NCI-H128 (cell line): ENCODE data around the gene ARL6IP4.
"Not testable (repeated sequence)": the region's sequence is repeated elsewhere in the genome, so short reads cannot be mapped to it uniquely, and the experiment has no call there.

Source experiments
- DNase-seq: peaks from one replicate; lab custom pipeline; 2025; ENCODE audit not compliant: unreplicated experiment; lab: John Stamatoyannopoulos, UW

Gene ARL6IP4

DNA sequence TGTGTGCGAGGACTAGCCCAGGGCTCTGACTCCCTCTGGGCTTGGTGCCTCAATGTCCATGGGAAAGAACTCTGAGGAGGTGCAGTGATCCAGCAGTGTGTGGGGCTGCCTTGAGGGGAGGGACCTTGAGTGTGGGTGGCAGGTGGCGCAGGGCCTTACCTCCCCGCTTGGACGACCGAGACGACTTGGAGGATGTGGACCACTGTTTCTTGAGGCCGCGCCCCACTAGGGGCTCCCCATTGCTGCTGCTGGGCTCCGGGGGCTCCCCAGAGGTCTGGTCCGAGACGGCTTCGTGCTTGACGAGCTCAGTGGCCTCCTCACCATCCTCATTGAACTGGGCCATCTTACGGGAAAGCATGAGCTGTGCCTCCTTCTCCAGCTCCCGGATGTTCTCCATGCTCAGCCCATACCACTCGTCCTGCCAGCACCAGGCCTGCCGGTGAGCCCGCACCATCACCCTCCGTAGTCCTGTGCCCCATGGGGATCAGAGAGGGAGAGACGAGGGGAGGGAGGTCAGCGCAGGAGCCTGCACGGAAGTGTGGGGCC, 24.7 kb downstream of the ARL6IP4 start:
- DNase-seq = no peak

DNA sequence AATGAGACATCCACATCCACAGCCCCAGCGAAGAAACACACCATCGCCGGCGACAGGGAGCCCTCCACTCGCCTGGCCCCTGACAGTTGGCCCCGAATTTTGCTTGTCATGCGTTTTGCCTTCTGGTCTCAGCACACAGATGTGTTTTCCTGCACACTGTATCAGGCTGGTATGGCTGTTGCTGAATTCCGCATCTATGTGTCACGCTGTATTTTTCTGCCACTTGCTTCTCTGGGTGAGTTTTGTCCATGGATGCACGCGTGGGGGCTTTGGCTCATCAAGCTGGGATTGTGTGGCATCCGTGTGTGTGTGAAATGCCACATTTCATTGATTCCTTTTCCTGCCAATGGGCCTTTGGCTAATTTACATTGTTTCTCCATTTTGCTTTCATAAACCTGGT, 26.5 kb downstream of the ARL6IP4 start:
- no peak for DNase-seq

- no peak for DNase-seq
Observed at GRCh38 chr12:123010110-123010509, 29.6 kb downstream of the ARL6IP4 start.

- no peak for DNase-seq
Observed at GRCh38 chr12:123010681-123011080, 30.2 kb downstream of the ARL6IP4 start.

DNA sequence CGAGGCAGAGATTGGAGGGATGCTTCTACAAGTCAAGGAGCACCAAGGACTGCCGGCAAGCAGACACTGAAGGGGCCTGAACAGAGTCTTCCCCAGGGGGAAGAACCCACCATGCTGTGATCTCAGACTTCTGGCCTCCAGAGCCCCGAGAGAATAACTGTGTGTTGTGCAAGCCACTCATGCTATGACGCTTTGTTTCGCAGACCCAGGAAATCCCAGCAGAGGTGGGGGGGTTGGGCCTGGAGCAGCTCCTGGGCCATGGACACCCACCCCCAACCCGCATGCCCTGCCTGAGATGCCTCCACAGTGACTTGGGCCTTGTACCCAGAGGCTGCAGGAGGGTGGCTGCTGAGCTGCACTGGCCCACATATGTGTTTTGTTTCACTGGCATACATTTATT, 31.2 kb downstream of the ARL6IP4 start:
- DNase-seq = no peak

- no peak for DNase-seq
Observed at GRCh38 chr12:123013185-123014095, 33.0 kb downstream of the ARL6IP4 start.

GRCh38 chr12:123014473-123014872, 34.0 kb downstream of the ARL6IP4 start:
- not testable (repeated sequence) for DNase-seq

DNA sequence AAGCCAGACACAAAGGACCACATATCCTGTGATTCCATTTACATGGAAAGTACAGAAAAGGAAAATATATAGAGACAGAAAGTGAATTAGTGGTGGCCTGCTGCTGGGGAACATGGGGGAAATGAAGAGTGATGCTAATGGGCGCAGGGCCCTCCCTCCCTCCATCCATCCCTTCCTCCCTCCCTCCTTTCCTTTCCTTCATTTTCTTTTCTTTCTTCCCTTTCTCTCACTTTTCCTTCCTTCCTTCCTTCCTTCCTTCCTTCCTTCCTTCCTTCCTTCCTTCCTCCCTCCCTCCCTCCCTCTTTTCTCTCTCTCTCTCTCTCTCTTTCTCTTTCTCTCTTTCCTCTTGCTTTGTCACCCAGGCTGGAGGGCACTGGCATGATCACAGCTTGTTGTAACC, 37.3 kb downstream of the ARL6IP4 start:
- no peak for DNase-seq

DNA sequence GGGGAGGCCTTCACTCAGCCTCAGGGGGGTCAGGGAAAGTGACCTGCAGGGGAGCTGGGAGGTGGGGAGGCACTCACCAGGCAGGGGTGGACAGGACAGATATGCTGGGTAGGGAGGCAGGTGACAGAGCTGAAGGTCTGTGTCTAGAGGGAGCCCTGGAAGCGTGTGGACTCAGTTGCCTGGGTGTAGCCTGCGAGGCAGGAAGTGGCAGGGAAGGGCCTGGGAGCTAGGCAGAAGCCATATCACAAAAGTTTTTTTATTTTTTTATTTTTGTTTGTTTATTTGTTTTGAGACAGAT, 39.3 kb downstream of the ARL6IP4 start:
- DNase-seq = no peak

DNA sequence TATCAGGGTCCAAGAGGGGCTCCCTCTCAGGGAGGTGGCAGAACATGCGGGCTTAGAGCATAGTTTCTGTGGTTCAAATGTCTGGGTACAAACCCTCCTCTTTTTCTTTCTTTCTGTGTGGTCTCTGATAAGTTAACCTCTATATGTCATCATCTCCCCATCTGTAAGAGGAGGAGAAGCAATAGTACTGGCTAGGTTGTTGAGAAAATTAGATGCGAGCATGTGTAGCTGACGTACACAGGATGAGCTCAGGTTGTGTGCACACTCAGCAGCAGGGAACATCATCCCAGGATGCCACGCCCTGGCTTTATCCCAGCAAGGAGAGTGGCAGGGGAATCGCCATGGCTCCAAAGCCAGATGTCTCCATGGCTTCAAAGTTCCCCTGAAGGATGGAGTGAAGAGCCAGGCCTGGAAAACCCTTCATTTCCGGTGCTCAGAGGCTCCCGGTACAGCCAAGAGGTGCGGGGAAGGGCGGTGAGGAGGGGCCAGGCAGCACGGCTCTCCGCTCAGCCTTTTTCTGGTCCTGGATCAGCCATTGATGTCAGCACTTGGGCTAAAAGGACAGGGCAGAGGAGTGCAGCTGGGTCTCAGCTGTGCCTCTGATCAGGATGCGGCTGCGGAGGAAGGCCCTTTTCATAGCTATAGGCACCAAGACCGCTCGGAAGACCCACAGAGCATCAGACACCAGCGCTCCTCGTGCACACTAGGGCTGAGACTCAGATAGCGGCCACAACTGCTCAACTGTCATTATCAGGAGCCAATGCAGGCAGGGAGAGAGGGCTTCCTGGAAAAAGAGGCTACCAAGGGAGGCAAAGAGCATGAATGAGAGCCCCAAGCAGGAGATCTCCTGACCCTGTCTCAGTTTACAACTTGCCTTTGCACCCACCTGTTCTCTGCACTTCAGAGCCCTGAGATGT, 41.5 kb downstream of the ARL6IP4 start:
- DNase-seq = no peak

- no peak for DNase-seq
Observed at GRCh38 chr12:123022846-123023245, 42.4 kb downstream of the ARL6IP4 start.

- no peak for DNase-seq
Observed at GRCh38 chr12:123024819-123025391, 44.4 kb downstream of the ARL6IP4 start.

- DNase-seq = no peak
Observed at GRCh38 chr12:123026094-123026853, 45.8 kb downstream of the ARL6IP4 start.

DNA sequence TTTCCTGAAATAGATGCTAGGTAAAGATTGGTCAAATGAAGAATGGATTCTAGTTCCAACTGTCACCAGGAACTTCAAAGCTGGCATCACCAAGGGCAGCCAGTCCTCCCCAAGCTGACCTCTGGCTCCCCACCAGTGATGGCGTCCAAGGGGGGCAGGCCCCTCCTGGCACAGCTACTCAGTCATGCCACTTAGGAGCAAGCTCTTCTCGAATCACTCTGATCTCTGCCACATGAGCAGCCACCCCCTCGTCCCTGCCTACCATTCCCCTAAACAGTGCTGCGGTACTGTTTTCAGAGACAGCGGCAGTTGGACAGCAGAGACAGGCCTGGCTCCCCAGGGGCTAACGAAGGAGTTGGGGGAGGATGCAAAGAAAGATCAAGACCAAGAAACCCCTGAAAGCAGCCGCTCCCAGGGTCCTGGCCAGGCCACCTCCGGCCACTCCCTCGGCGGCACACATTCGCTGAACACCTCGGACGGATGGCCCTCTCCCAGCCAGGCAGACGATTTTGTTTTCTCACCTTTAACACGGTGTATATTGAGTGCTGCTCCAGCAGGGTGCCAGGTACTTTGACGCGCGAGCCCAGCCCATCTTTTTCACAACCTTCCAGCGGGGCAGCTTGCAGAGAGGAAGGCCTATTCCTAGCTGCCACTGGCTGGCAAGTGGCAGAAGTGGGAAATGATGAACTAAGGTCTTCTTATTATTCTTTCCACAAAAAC, 47.4 kb downstream of the ARL6IP4 start:
- DNase-seq = no peak

- DNase-seq = no peak
Observed at GRCh38 chr12:123028475-123028874, 48.0 kb downstream of the ARL6IP4 start.

- DNase-seq = no peak
Observed at GRCh38 chr12:123029550-123029949, 49.1 kb downstream of the ARL6IP4 start.

DNA sequence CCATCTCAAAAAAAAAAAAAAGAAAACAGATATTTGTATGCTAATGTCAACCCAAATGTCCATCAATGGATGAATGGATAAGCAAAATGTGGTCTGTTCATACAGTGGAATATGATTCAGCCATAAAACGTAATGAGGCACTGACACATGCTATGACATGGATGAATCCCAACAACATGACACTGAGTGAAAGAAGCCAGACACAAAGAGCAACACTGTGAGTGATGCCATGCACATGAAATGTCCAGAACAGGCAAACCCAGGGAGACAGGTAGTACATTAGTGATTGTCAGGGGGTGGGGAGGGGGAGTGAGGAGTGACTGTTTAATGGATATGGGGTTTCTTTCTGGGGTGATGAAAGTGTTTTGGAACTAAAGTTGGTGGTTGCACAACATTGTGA, 50.2 kb downstream of the ARL6IP4 start:
- no peak for DNase-seq

- no peak for DNase-seq
Observed at GRCh38 chr12:123031171-123031845, 50.8 kb downstream of the ARL6IP4 start.
